AG04450 (cell line): ENCODE measurements around the gene SERPINB13. TPM values are rescaled to one million over a fixed set of nuclear protein-coding genes. Genes with fewer than 3 reads are reported as not detected.

Experiments used
- CTCF ChIA-PET: fragments of 300-600, 350-600 bp; formaldehyde crosslinking; extraction: SDS; loops from one replicate; lab custom pipeline; 2022; ENCODE audit warnings: antibody characterized with exemption, inconsistent platforms; lab: Charles Lee
- POLR2A ChIA-PET: fragments of 350-600 bp; formaldehyde crosslinking; extraction: SDS; loops from one replicate; lab custom pipeline; 2021; ENCODE audit warnings: antibody characterized with exemption, inconsistent platforms; lab: Yijun Ruan, JAX
- DNase-seq: peaks from one replicate; pipeline ENCODE4 v3.0.0-alpha.2; 2011; ENCODE audit warnings: low read depth, low spot score
- H3K27ac ChIP-seq: one replicate; pipeline ENCODE4 v1.5.1; 2012; ENCODE audit warnings: low read depth, low read length, control low read depth
- H3K27me3 ChIP-seq: one replicate; pipeline ENCODE4 v1.6.0; 2012; ENCODE audit warnings: low read length; ENCODE audit not compliant: control insufficient read depth, insufficient read depth
- H3K4me3 ChIP-seq: 2 replicates; pipeline ENCODE4 v1.5.1; 2011; ENCODE audit warnings: mild to moderate bottlenecking, low read depth, low read length, control low read depth
- H3K9me3 ChIP-seq: 2 replicates; pipeline ENCODE4 v1.5.1; 2012; ENCODE audit warnings: low read length; ENCODE audit not compliant: control insufficient read depth, insufficient read depth
- polyA plus RNA-seq: library from polyadenylated mRNA; depleted of rRNA; stranded (reverse); fragments of >200 nt; gene quantifications from 2 replicates; pipeline ENCODE4 v1.2.3, GENCODE V29; 2011
- TF ChIP-seq, protein P1 (sequence below): IDR thresholded peaks from 2 replicates; pipeline ENCODE4 v1.5.1; 2011; ENCODE audit warnings: low read depth, low read length, control low read depth, inconsistent platforms

SERPINB13 gene
- polyA plus RNA-seq, 1 experiment = not detected

DNA sequence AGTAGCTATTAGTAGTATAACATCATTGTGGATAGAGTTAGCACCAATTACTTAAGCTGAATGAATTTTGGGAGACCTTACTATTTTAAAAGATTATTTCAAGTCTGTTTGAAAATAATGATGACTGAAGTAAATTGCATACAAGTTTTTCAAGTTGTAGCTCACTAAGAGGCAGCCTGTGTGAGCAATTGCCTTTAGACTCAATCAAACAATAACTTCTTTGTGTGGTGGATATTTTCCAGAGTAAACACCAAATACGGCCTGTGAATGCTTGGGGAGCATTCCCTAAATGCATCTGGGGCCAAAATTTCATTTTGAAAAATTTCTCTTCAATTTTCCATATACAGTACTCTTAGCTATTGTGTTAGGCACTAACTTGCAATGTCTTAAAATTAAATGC is 37.1 kb upstream of the SERPINB13 start:
- ChIA-PET CTCF (interaction anchor here (1.9 to 4.3 kb wide), 3 partner anchors 28 to 293 kb away, joined by 8 to 17 read pairs (median 9); no protein-coding TSS in a partner anchor), POLR2A (no interaction called here)
- H3K9me3 ChIP-seq = no peaks in the 10 kb centered on the region
- no peak overlapping the region for H3K4me3 ChIP-seq
- TF ChIP-seq, protein P1, sequence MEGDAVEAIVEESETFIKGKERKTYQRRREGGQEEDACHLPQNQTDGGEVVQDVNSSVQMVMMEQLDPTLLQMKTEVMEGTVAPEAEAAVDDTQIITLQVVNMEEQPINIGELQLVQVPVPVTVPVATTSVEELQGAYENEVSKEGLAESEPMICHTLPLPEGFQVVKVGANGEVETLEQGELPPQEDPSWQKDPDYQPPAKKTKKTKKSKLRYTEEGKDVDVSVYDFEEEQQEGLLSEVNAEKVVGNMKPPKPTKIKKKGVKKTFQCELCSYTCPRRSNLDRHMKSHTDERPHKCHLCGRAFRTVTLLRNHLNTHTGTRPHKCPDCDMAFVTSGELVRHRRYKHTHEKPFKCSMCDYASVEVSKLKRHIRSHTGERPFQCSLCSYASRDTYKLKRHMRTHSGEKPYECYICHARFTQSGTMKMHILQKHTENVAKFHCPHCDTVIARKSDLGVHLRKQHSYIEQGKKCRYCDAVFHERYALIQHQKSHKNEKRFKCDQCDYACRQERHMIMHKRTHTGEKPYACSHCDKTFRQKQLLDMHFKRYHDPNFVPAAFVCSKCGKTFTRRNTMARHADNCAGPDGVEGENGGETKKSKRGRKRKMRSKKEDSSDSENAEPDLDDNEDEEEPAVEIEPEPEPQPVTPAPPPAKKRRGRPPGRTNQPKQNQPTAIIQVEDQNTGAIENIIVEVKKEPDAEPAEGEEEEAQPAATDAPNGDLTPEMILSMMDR = no peak
- no peaks in the 10 kb centered on the region for H3K27me3 ChIP-seq
- DNase-seq = no peak
- no peak overlapping the region for H3K27ac ChIP-seq

DNA sequence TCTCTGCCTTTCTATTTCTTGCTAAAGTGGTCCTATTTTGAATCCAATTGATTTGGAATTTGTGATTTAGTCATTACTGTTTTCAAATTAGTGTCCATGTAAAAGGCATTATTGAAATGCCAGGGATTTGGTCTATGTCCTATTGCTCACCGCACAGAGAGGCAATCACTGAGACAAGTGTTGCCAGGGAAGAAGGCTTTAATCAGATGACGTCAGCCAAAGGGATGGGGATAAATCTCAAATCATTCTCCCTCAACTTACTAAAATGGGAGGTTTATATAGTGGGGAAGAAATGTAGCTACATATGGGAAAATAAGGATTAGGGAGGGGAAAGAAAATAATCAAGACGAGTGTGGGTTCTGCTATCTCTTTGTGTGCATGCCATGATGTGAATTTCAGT is 35.4 kb upstream of the SERPINB13 start:
- TF ChIP-seq, protein P1 = no peak
- DNase-seq = no peak
- Histone ChIP-seq H3K27me3 (peaks cover 3% of the 10 kb centered on the region), H3K9me3 (no peaks in the 10 kb centered on the region), H3K27ac (no peak overlapping the region), H3K4me3 (no peak overlapping the region)
- CTCF ChIA-PET = interaction anchor here (1.7 to 3.1 kb wide), 3 partner anchors 27 to 190 kb away, joined by 5 to 19 read pairs (median 10); no protein-coding TSS in a partner anchor
- POLR2A ChIA-PET = no interaction called here

DNA sequence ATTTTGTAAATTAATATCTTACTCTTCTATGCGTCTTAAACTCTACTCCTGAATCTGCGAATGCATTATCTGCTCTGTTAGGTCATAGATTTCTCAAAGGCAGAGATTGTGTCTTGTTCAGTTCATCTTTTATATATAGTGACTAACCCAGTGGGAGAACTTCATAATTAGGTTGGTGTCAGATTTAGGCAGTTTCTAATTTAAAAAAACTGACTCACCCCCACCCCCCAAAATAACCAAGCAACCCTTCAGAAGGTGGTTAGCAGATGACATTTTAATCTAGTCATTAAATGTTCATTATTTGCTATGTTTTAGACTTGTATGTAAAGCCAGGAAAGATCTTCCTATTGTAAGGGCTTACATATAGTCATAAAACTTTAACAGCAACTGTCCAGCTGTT is 34.6 kb upstream of the SERPINB13 start:
- H3K4me3 ChIP-seq = no peak overlapping the region
- POLR2A ChIA-PET = no interaction called here

DNA sequence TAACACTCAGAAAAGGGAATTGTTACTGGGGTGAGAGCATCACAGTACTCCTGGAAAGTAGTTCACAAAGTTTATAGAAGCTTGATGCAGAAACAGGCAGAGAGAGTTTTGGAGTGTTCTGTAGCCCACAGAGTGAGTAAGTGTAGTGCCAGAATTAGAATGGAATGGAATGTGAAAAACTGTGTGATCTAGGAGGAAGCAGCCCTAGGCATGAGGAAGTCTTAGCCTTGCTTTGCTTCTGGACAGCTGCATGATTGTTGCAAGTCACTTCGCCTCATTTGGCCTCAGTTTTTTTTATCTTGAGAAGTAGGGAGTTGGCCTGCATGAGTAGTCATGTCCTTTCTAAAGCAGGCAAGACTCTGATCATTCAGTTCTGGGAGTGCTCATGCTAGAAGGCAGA is 34.1 kb upstream of the SERPINB13 start:
- no peak overlapping the region for H3K4me3 ChIP-seq
- H3K9me3 ChIP-seq = no peaks in the 10 kb centered on the region
- peak; percentile 48 for DNase-seq
- no peak overlapping the region for H3K27ac ChIP-seq
- ChIA-PET POLR2A (no interaction called here), CTCF (interaction anchor here (0.6 to 3.1 kb wide), 4 partner anchors 26 to 189 kb away, joined by 3 to 19 read pairs (median 8); no protein-coding TSS in a partner anchor)
- peaks cover 5% of the 10 kb centered on the region for H3K27me3 ChIP-seq
- TF ChIP-seq, protein P1 = no peak

More for the DNA sequence above, 34.6 kb upstream of the SERPINB13 start:
- H3K9me3 ChIP-seq = no peaks in the 10 kb centered on the region
- H3K27ac ChIP-seq = no peak overlapping the region
- DNase-seq = no peak
- peaks cover 5% of the 10 kb centered on the region for H3K27me3 ChIP-seq
- TF ChIP-seq, protein P1 = no peak
- CTCF ChIA-PET = interaction anchor here (1.7 to 3.1 kb wide), 3 partner anchors 26 to 189 kb away, joined by 5 to 19 read pairs (median 10); no protein-coding TSS in a partner anchor
